ENCODE data around the gene LACTB. TPM values are rescaled to one million over a fixed set of nuclear protein-coding genes. Genes with fewer than 3 reads are reported as not detected.

The LACTB gene
- total and polyA plus RNA-seq, 4 donors: 13.2 to 25.3 (median 19.1) TPM

- H3K9me3 ChIP-seq (ENCODE audit: control insufficient read depth in 4 of 4, low read length in 3 of 4): no peaks in the 10 kb centered on the region
- H3K36me3 ChIP-seq (ENCODE audit: control insufficient read depth in 4 of 4, insufficient read depth in 3 of 4, low read depth in 1 of 4, low read length in 3 of 4): no peaks in the 10 kb centered on the region
- DNase-seq (ENCODE audit: low spot score): peak; percentile 40
- WGBS: 19% methylated on average over 10 of the region's 10 CpGs
- peaks cover 1 to 30% (median 23%) of the 10 kb centered on the region in 4 donors for H3K4me1 ChIP-seq (ENCODE audit: control insufficient read depth in 4 of 4, insufficient read depth in 4 of 4, low read length in 3 of 4)
- peak overlapping the region; percentile 81 to 95 (median 88) for H3K4me3 ChIP-seq (ENCODE audit: low read depth in 1 of 3, low read length in 3 of 3)
- TF ChIP-seq RAD21 (IDR thresholded peaks at IDR 0.05) (no peak), REST (IDR thresholded peaks at IDR 0.05) (no peak), YY1 (IDR thresholded peaks at IDR 0.05) (no peak), ZBTB33 (IDR thresholded peaks at IDR 0.05) (no peak), FOXA2 (IDR thresholded peaks at IDR 0.05) (no peak), JUND (IDR thresholded peaks at IDR 0.05) (no peak), NR2F2 (IDR thresholded peaks at IDR 0.05) (no peak), GABPA (IDR thresholded peaks at IDR 0.05 in 1 of 2, conservative IDR thresholded peaks at IDR 0.05 in 1 of 2) (no peak), MAX (IDR thresholded peaks at IDR 0.05) (no peak), HNF4A (conservative IDR thresholded peaks at IDR 0.05) (no peak), EGR1 (IDR thresholded peaks at IDR 0.05; ENCODE audit: low read depth in 2 of 2) (no peak), ATF3 (IDR thresholded peaks at IDR 0.05) (no peak), HNF4G (IDR thresholded peaks at IDR 0.05) (no peak), RXRA (IDR thresholded peaks at IDR 0.05) (no peak)
- no peaks in the 10 kb centered on the region for H3K27me3 ChIP-seq (ENCODE audit: control insufficient read depth in 4 of 4, insufficient read depth in 4 of 4, low read length in 3 of 4)
- peak overlapping the region; percentile 67 to 87 for H3K27ac ChIP-seq (ENCODE audit: low read depth in 1 of 2, low read length in 2 of 2)
- peak overlapping the region; percentile 31 to 93 for H3K9ac ChIP-seq (ENCODE audit: low read depth in 1 of 2, low read length in 2 of 2)
These were observed 68.5 kb downstream of the LACTB start for GRCh38 chr15:63189941-63190768.

- Histone ChIP-seq H3K4me1 (ENCODE audit: control insufficient read depth in 4 of 4, insufficient read depth in 4 of 4, low read length in 3 of 4) (peaks cover 3 to 36% (median 23%) of the 10 kb centered on the region in 4 donors), H3K27me3 (ENCODE audit: control insufficient read depth in 4 of 4, insufficient read depth in 4 of 4, low read length in 3 of 4) (no peaks in the 10 kb centered on the region), H3K4me3 (ENCODE audit: low read depth in 1 of 3, low read length in 3 of 3) (peak overlapping the region; percentile 81 to 95 (median 88)), H3K27ac (ENCODE audit: low read depth in 1 of 2, low read length in 2 of 2) (peak overlapping the region; percentile 67 to 87), H3K9ac (ENCODE audit: low read depth in 1 of 2, low read length in 2 of 2) (peak overlapping the region in 1 of 2 donors; percentile 54), H3K9me3 (ENCODE audit: control insufficient read depth in 4 of 4, low read length in 3 of 4) (no peaks in the 10 kb centered on the region), H3K36me3 (ENCODE audit: control insufficient read depth in 4 of 4, insufficient read depth in 3 of 4, low read depth in 1 of 4, low read length in 3 of 4) (no peaks in the 10 kb centered on the region)
- 71% methylated on average over 3 of the region's 3 CpGs for WGBS
- TF ChIP-seq JUND (IDR thresholded peaks at IDR 0.05) (no peak), HNF4G (IDR thresholded peaks at IDR 0.05) (no peak), TAF1 (conservative IDR thresholded peaks at IDR 0.05) (no peak), HNF4A (conservative IDR thresholded peaks at IDR 0.05) (no peak), ATF3 (IDR thresholded peaks at IDR 0.05) (no peak), RAD21 (IDR thresholded peaks at IDR 0.05) (no peak), NR2F2 (IDR thresholded peaks at IDR 0.05) (no peak), MAX (IDR thresholded peaks at IDR 0.05) (no peak), REST (IDR thresholded peaks at IDR 0.05) (no peak), ZBTB33 (IDR thresholded peaks at IDR 0.05) (no peak)
- no peak for DNase-seq (ENCODE audit: low spot score)
These were observed 69.3 kb downstream of the LACTB start for GRCh38 chr15:63190769-63191649.
